Measurements from ENCODE around the gene FALEC.

GRCh38 chr1:150535511-150536287, 20.1 kb downstream of the FALEC start:
- TF ChIP-seq CTCF (IDR thresholded peaks at IDR 0.05; ENCODE audit: control extremely low read depth in 1 of 3, insufficient read depth in 1 of 3, low read depth in 1 of 3, low read length in 3 of 3) (no peak), NRF1 (IDR thresholded peaks at IDR 0.05; ENCODE audit: low read depth, low read length) (no peak)
